ENCODE measurements around the gene DOK5.

- TF ChIP-seq CEBPB (IDR thresholded peaks at IDR 0.05) (no peak), RAD21 (IDR thresholded peaks at IDR 0.05; ENCODE audit: low read depth) (no peak), TAF1 (IDR thresholded peaks at IDR 0.05; ENCODE audit: low read depth) (no peak), YY1 (IDR thresholded peaks at IDR 0.05; ENCODE audit: low read depth) (no peak)
Measured at GRCh38 chr20:54620611-54621010, 145.2 kb downstream of the DOK5 start.
